ENCODE results near the gene CFAP46.
A peak's percentile ranks its signal among the peaks of the same experiment; 100 is the strongest.

CFAP46 gene

GRCh38 chr10:132941640-132942051 is 724 bp downstream of the CFAP46 start:
- H3K9ac ChIP-seq (ENCODE audit: low read length in 2 of 2) = no peak overlapping the region
- no peaks in the 10 kb centered on the region for H3K9me3 ChIP-seq (ENCODE audit: control insufficient read depth in 2 of 2, low read length in 2 of 2)
- H3K4me3 ChIP-seq (ENCODE audit: low read length in 2 of 2) = peak overlapping the region in 1 of 2 donors; percentile 69
- peaks cover 24 to 34% of the 10 kb centered on the region in 2 donors for H3K27me3 ChIP-seq (ENCODE audit: control insufficient read depth in 1 of 2, insufficient read depth in 2 of 2, low read length in 2 of 2)
- peaks cover 14% of the 10 kb centered on the region for H3K4me1 ChIP-seq (ENCODE audit: control insufficient read depth, insufficient read depth, low read length)
- no peaks in the 10 kb centered on the region for H3K36me3 ChIP-seq (ENCODE audit: control insufficient read depth in 2 of 2, insufficient read depth in 2 of 2, low read length in 2 of 2)
- H3K27ac ChIP-seq (ENCODE audit: low read length) = no peak overlapping the region

GRCh38 chr10:132940791-132941465 is 1.4 kb downstream of the CFAP46 start:
- Histone ChIP-seq H3K4me1 (ENCODE audit: control insufficient read depth, insufficient read depth, low read length) (peaks cover 14% of the 10 kb centered on the region), H3K36me3 (ENCODE audit: control insufficient read depth in 2 of 2, insufficient read depth in 2 of 2, low read length in 2 of 2) (no peaks in the 10 kb centered on the region), H3K4me3 (ENCODE audit: low read length in 2 of 2) (no peak overlapping the region), H3K9me3 (ENCODE audit: control insufficient read depth in 2 of 2, low read length in 2 of 2) (no peaks in the 10 kb centered on the region), H3K27me3 (ENCODE audit: control insufficient read depth in 1 of 2, insufficient read depth in 2 of 2, low read length in 2 of 2) (peaks cover 23 to 34% of the 10 kb centered on the region in 2 donors), H3K9ac (ENCODE audit: low read length in 2 of 2) (no peak overlapping the region), H3K27ac (ENCODE audit: low read length) (no peak overlapping the region)

DNA sequence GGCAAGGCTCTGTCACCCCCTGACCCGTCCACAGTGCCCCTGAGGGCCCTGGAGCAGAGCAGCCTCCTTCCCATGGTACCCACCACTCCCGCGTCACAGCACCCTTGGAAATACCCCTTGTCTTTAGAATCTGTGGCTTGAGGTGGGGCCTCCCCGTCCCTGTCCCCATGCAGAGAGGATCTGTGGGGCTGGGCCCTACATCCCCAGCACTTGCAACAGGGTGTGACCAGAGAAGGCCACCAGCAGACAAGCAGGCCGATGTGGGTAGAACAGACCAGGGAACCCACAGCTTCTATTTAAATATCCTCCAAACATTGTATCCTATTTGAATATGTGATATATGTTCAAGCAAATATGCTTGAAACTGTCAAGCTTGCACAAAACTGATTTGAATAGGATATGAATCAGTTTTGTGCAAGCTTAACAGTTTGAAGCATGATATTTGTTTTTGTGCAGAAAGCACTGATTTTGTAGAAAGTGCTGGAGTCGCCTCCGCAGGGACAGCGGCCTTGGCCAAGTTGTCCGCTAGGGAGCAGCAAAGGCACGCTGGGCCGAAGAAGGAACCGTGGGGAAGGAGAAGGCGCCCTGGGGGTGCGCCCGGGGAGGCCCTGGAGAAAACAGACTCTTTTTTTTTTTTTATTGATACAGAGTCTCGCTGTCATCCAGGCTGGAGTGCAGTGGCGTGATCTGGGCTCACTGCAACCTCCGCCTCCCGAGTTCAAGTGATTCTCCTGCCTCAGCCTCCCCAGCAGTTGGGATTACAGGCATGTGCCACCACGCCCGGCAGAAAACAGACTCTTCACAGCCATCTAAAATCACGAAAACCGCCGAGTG is 2.2 kb downstream of the CFAP46 start:
- Histone ChIP-seq H3K27ac (ENCODE audit: low read length) (no peak overlapping the region), H3K9ac (ENCODE audit: low read length in 2 of 2) (no peak overlapping the region), H3K27me3 (ENCODE audit: control insufficient read depth in 1 of 2, insufficient read depth in 2 of 2, low read length in 2 of 2) (peaks cover 16 to 28% of the 10 kb centered on the region in 2 donors)

DNA sequence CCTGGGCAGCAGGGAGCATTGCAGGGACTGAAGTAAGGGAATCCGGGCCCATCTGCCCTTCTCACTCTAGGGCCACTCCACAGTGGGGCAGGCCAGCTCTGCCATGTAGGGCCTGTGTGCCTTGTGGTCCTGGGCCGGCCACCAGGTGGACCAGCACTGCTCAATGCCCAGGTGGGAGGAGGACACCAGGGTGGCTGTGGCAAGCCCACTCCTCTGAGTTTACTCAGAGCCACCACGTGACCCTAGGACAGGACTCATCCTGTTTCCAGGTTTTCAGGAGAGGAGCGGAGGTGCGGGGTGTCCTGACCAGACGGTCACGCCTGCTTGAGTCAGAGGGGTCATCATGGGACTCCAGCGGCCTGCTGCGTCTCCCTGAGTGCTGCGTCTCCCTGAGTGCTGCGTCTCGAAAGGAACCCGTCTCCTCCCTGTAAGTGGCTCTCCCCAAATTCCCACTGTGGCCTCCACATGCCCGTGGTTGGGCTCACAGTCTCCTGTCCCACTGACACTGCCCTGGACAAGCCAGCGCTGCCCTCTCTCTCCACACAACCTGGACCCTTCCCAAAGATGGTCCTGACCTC is 2.9 kb downstream of the CFAP46 start:
- Histone ChIP-seq H3K27ac (ENCODE audit: low read length) (no peak overlapping the region), H3K9me3 (ENCODE audit: control insufficient read depth in 2 of 2, low read length in 2 of 2) (no peaks in the 10 kb centered on the region), H3K36me3 (ENCODE audit: control insufficient read depth in 2 of 2, insufficient read depth in 2 of 2, low read length in 2 of 2) (no peaks in the 10 kb centered on the region), H3K4me1 (ENCODE audit: control insufficient read depth, insufficient read depth, low read length) (peaks cover 14% of the 10 kb centered on the region), H3K9ac (ENCODE audit: low read length in 2 of 2) (no peak overlapping the region), H3K27me3 (ENCODE audit: control insufficient read depth in 1 of 2, insufficient read depth in 2 of 2, low read length in 2 of 2) (peaks cover 16 to 28% of the 10 kb centered on the region in 2 donors), H3K4me3 (ENCODE audit: low read length in 2 of 2) (no peak overlapping the region)

More for the DNA sequence above, 2.2 kb downstream of the CFAP46 start:
- H3K9me3 ChIP-seq (ENCODE audit: control insufficient read depth in 2 of 2, low read length in 2 of 2) = no peaks in the 10 kb centered on the region
- no peak overlapping the region for H3K4me3 ChIP-seq (ENCODE audit: low read length in 2 of 2)
- peaks cover 14% of the 10 kb centered on the region for H3K4me1 ChIP-seq (ENCODE audit: control insufficient read depth, insufficient read depth, low read length)
- H3K36me3 ChIP-seq (ENCODE audit: control insufficient read depth in 2 of 2, insufficient read depth in 2 of 2, low read length in 2 of 2) = no peaks in the 10 kb centered on the region

- peaks cover 13 to 23% of the 10 kb centered on the region in 2 donors for H3K27me3 ChIP-seq (ENCODE audit: control insufficient read depth in 1 of 2, insufficient read depth in 2 of 2, low read length in 2 of 2)
- H3K36me3 ChIP-seq (ENCODE audit: control insufficient read depth in 2 of 2, insufficient read depth in 2 of 2, low read length in 2 of 2) = no peaks in the 10 kb centered on the region
- H3K4me1 ChIP-seq (ENCODE audit: control insufficient read depth, insufficient read depth, low read length) = peaks cover 14% of the 10 kb centered on the region
- H3K27ac ChIP-seq (ENCODE audit: low read length) = no peak overlapping the region
- no peak overlapping the region for H3K9ac ChIP-seq (ENCODE audit: low read length in 2 of 2)
- H3K9me3 ChIP-seq (ENCODE audit: control insufficient read depth in 2 of 2, low read length in 2 of 2) = no peaks in the 10 kb centered on the region
- H3K4me3 ChIP-seq (ENCODE audit: low read length in 2 of 2) = no peak overlapping the region
Measured at GRCh38 chr10:132938472-132939339, 3.7 kb downstream of the CFAP46 start.

GRCh38 chr10:132937861-132938260 is 4.5 kb downstream of the CFAP46 start:
- Histone ChIP-seq H3K4me1 (ENCODE audit: control insufficient read depth, insufficient read depth, low read length) (peaks cover 10% of the 10 kb centered on the region), H3K4me3 (ENCODE audit: low read length in 2 of 2) (no peak overlapping the region), H3K27ac (ENCODE audit: low read length) (no peak overlapping the region), H3K9ac (ENCODE audit: low read length in 2 of 2) (no peak overlapping the region), H3K9me3 (ENCODE audit: control insufficient read depth in 2 of 2, low read length in 2 of 2) (no peaks in the 10 kb centered on the region), H3K27me3 (ENCODE audit: control insufficient read depth in 1 of 2, insufficient read depth in 2 of 2, low read length in 2 of 2) (peaks cover 12 to 17% of the 10 kb centered on the region in 2 donors), H3K36me3 (ENCODE audit: control insufficient read depth in 2 of 2, insufficient read depth in 2 of 2, low read length in 2 of 2) (no peaks in the 10 kb centered on the region)

GRCh38 chr10:132934953-132935352 is 7.4 kb downstream of the CFAP46 start:
- peaks cover 0 to 3% of the 10 kb centered on the region in 2 donors for H3K27me3 ChIP-seq (ENCODE audit: control insufficient read depth in 1 of 2, insufficient read depth in 2 of 2, low read length in 2 of 2)
- H3K27ac ChIP-seq (ENCODE audit: low read length) = no peak overlapping the region
- H3K9me3 ChIP-seq (ENCODE audit: control insufficient read depth in 2 of 2, low read length in 2 of 2) = no peaks in the 10 kb centered on the region
- H3K4me3 ChIP-seq (ENCODE audit: low read length in 2 of 2) = no peak overlapping the region
- no peaks in the 10 kb centered on the region for H3K4me1 ChIP-seq (ENCODE audit: control insufficient read depth, insufficient read depth, low read length)
- H3K9ac ChIP-seq (ENCODE audit: low read length in 2 of 2) = no peak overlapping the region
- H3K36me3 ChIP-seq (ENCODE audit: control insufficient read depth in 2 of 2, insufficient read depth in 2 of 2, low read length in 2 of 2) = no peaks in the 10 kb centered on the region

- no peaks in the 10 kb centered on the region for H3K36me3 ChIP-seq (ENCODE audit: control insufficient read depth in 2 of 2, insufficient read depth in 2 of 2, low read length in 2 of 2)
- no peak overlapping the region for H3K4me3 ChIP-seq (ENCODE audit: low read length in 2 of 2)
- peaks cover 0 to 3% of the 10 kb centered on the region in 2 donors for H3K27me3 ChIP-seq (ENCODE audit: control insufficient read depth in 1 of 2, insufficient read depth in 2 of 2, low read length in 2 of 2)
- H3K9ac ChIP-seq (ENCODE audit: low read length in 2 of 2) = no peak overlapping the region
- H3K9me3 ChIP-seq (ENCODE audit: control insufficient read depth in 2 of 2, low read length in 2 of 2) = no peaks in the 10 kb centered on the region
- no peak overlapping the region for H3K27ac ChIP-seq (ENCODE audit: low read length)
- H3K4me1 ChIP-seq (ENCODE audit: control insufficient read depth, insufficient read depth, low read length) = no peaks in the 10 kb centered on the region
Measured at GRCh38 chr10:132933308-132934042, 8.9 kb downstream of the CFAP46 start.

GRCh38 chr10:132932461-132933307 is 9.7 kb downstream of the CFAP46 start:
- Histone ChIP-seq H3K27ac (ENCODE audit: low read length) (no peak overlapping the region), H3K36me3 (ENCODE audit: control insufficient read depth in 2 of 2, insufficient read depth in 2 of 2, low read length in 2 of 2) (no peaks in the 10 kb centered on the region), H3K4me1 (ENCODE audit: control insufficient read depth, insufficient read depth, low read length) (no peaks in the 10 kb centered on the region), H3K4me3 (ENCODE audit: low read length in 2 of 2) (no peak overlapping the region), H3K9me3 (ENCODE audit: control insufficient read depth in 2 of 2, low read length in 2 of 2) (no peaks in the 10 kb centered on the region), H3K27me3 (ENCODE audit: control insufficient read depth in 1 of 2, insufficient read depth in 2 of 2, low read length in 2 of 2) (no peaks in the 10 kb centered on the region), H3K9ac (ENCODE audit: low read length in 2 of 2) (no peak overlapping the region)
